Loucy (cell line): ENCODE results near the gene CLN5.

Experiments used
- H2AFZ ChIP-seq: fragments of 200-600 bp; sonication (generic); 2 replicates; pipeline ENCODE4 v1.6.0; 2016; ENCODE audit warnings: antibody characterized with exemption, mild to moderate bottlenecking, low read length, moderate library complexity
- H3F3A ChIP-seq: fragments of 200-600 bp; 2 replicates; pipeline ENCODE4 v1.6.0; 2016; ENCODE audit warnings: antibody characterized with exemption, low read depth, mild to moderate bottlenecking
- H3K27me3 ChIP-seq: fragments of 200-600 bp; sonication (generic); 2 replicates; pipeline ENCODE4 v1.6.1; 2014; ENCODE audit warnings: low read length, mild to moderate bottlenecking; ENCODE audit not compliant: insufficient read depth, poor library complexity, severe bottlenecking
- H3K36me3 ChIP-seq: fragments of 200-600 bp; sonication (generic); 2 replicates; pipeline ENCODE4 v1.6.1; 2016; ENCODE audit warnings: low read length; ENCODE audit not compliant: insufficient read depth
- H3K4me1 ChIP-seq: fragments of 200-600 bp; sonication (generic); 2 replicates; pipeline ENCODE4 v1.5.1; 2014; ENCODE audit warnings: low read length, mild to moderate bottlenecking; ENCODE audit not compliant: insufficient read depth, poor library complexity, severe bottlenecking
- H3K4me2 ChIP-seq: fragments of 200-600 bp; sonication (generic); 2 replicates; pipeline ENCODE4 v1.6.0; 2014; ENCODE audit warnings: antibody characterized with exemption, low read length, low read depth, mild to moderate bottlenecking; ENCODE audit not compliant: poor library complexity, severe bottlenecking
- H3K4me3 ChIP-seq: fragments of 200-600 bp; sonication (generic); 2 replicates; pipeline ENCODE4 v1.5.1; 2014; ENCODE audit warnings: low read length, mild to moderate bottlenecking, mixed read lengths; ENCODE audit not compliant: poor library complexity, severe bottlenecking
- H3K79me2 ChIP-seq: fragments of 200-600 bp; sonication (generic); 2 replicates; pipeline ENCODE4 v1.6.1; 2014; ENCODE audit warnings: low read length; ENCODE audit not compliant: insufficient read depth
- H3K9ac ChIP-seq: fragments of 200-600 bp; sonication (generic); 2 replicates; pipeline ENCODE4 v1.6.0; 2014; ENCODE audit warnings: mild to moderate bottlenecking, low read depth, low read length, moderate library complexity; ENCODE audit not compliant: poor library complexity, severe bottlenecking
- H3K9me2 ChIP-seq: fragments of 200-600 bp; sonication (generic); replicated peaks from 2 replicates; pipeline ENCODE4 v1.6.1; 2016; ENCODE audit warnings: low read depth, low read length, mixed read lengths
- H3K9me3 ChIP-seq: fragments of 200-600 bp; sonication (generic); 2 replicates; pipeline ENCODE4 v1.6.1; 2014; ENCODE audit warnings: mild to moderate bottlenecking, antibody characterized with exemption, low read length, low read depth; ENCODE audit not compliant: insufficient read depth
- H4K20me1 ChIP-seq: fragments of 200-600 bp; sonication (generic); 2 replicates; pipeline ENCODE4 v1.6.0; 2014; ENCODE audit warnings: antibody characterized with exemption, low read length, mild to moderate bottlenecking; ENCODE audit not compliant: insufficient read depth, poor library complexity, severe bottlenecking
- CTCF ChIP-seq: fragments of 200-600 bp; sonication (generic); conservative IDR thresholded peaks from 2 replicates; pipeline ENCODE4 v1.5.1; 2014; ENCODE audit warnings: mild to moderate bottlenecking, antibody characterized with exemption, low read length
- EZH2phosphoT487 ChIP-seq: fragments of 200-600 bp; IDR thresholded peaks from 2 replicates; pipeline ENCODE4 v1.6.1; 2018; ENCODE audit warnings: antibody characterized with exemption, mild to moderate bottlenecking, moderate library complexity, borderline replicate concordance

The CLN5 gene

GRCh38 chr13:76971215-76971614 lies 20.7 kb upstream of the CLN5 start:
- no peaks in the 10 kb centered on the region for H3K9me2 ChIP-seq
- no peaks in the 10 kb centered on the region for H3K79me2 ChIP-seq
- no peaks in the 10 kb centered on the region for H3K27me3 ChIP-seq
- H2AFZ ChIP-seq = no peak overlapping the region
- H3K4me1 ChIP-seq = peaks cover under 1% of the 10 kb centered on the region
- no peak overlapping the region for H3K9ac ChIP-seq
- no peaks in the 10 kb centered on the region for H3K9me3 ChIP-seq
- H4K20me1 ChIP-seq = no peaks in the 10 kb centered on the region
- no peaks in the 10 kb centered on the region for H3K36me3 ChIP-seq
- H3K4me3 ChIP-seq = no peak overlapping the region
- H3F3A ChIP-seq = no peaks in the 10 kb centered on the region
- TF ChIP-seq CTCF = no peak
- TF ChIP-seq EZH2phosphoT487 = no peak
- no peak overlapping the region for H3K4me2 ChIP-seq

GRCh38 chr13:76971851-76972829 lies 19.7 kb upstream of the CLN5 start:
- H3K9me2 ChIP-seq = no peaks in the 10 kb centered on the region
- H3K4me1 ChIP-seq = peaks cover 7% of the 10 kb centered on the region
- H3K9ac ChIP-seq = no peak overlapping the region
- no peaks in the 10 kb centered on the region for H3K36me3 ChIP-seq
- no peaks in the 10 kb centered on the region for H3K27me3 ChIP-seq
- no peak overlapping the region for H2AFZ ChIP-seq
- H3K79me2 ChIP-seq = no peaks in the 10 kb centered on the region
- TF ChIP-seq CTCF (no peak), EZH2phosphoT487 (no peak)
- H3K4me2 ChIP-seq = no peak overlapping the region
- H4K20me1 ChIP-seq = no peaks in the 10 kb centered on the region
- no peaks in the 10 kb centered on the region for H3K9me3 ChIP-seq
- H3K4me3 ChIP-seq = no peak overlapping the region
- no peaks in the 10 kb centered on the region for H3F3A ChIP-seq

- no peak for TF ChIP-seq CTCF
- no peak for TF ChIP-seq EZH2phosphoT487
- peaks cover 10% of the 10 kb centered on the region for H3K27me3 ChIP-seq
- H4K20me1 ChIP-seq = no peaks in the 10 kb centered on the region
- H3K36me3 ChIP-seq = no peaks in the 10 kb centered on the region
- no peaks in the 10 kb centered on the region for H3K9me3 ChIP-seq
- no peak overlapping the region for H3K9ac ChIP-seq
- H2AFZ ChIP-seq = no peak overlapping the region
- no peak overlapping the region for H3K4me3 ChIP-seq
- no peak overlapping the region for H3K4me2 ChIP-seq
- peaks cover 9% of the 10 kb centered on the region for H3K4me1 ChIP-seq
- H3K79me2 ChIP-seq = no peaks in the 10 kb centered on the region
- H3K9me2 ChIP-seq = no peaks in the 10 kb centered on the region
- H3F3A ChIP-seq = no peaks in the 10 kb centered on the region
Observed at GRCh38 chr13:76973920-76974617, 17.8 kb upstream of the CLN5 start.
